ENCODE results near the gene GALNT17.

DNA sequence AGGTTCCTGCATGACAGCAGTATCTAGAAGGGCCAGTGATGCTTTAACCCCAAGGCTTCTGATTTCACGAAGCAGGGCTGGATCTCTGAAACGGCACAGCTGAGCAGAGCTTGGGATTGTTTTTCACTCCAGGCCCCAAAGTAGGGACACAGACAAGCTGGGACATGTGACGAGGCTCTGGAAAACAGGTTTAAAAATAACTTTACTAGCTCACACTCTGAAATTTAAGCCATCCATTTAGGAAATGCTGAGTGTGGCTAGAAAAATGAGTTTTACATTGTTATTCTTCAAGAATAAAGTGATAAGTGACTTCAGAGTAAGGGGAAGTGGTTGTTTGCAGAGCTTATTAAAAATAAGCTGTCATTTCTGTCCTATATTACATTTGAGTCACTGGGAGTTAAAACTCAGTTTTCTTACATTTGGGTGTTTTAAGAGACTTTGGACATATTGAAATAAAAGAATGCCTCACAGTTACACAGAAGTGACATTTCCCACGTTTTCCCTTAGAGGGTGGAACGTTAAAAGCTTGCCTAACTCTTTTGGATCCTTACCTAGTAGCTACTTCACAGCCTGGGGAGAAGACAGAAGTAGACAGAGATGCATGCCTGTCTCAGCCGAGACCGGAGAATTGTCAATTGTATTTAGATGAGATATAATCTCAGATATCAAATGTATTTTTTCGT, 107.8 kb downstream of the GALNT17 start:
- TF ChIP-seq L3MBTL2 (conservative IDR thresholded peaks at IDR 0.05) (no peak), FOXK2 (IDR thresholded peaks at IDR 0.05) (no peak), FOXM1 (IDR thresholded peaks at IDR 0.05; ENCODE audit: borderline replicate concordance) (no peak)
